Heart right ventricle (tissue), 16 donors: ENCODE measurements around the gene FHOD3. TPM values are rescaled to one million over a fixed set of nuclear protein-coding genes. Genes with fewer than 3 reads are reported as not detected.

Experiments
- ATAC-seq, 8 donors: fragments of 200-7000 bp; cut with Tn5 transposase; one replicate each; pipeline ENCODE4 v1.9.1; 2020; ENCODE audit warnings: mild to moderate bottlenecking in 8 of 8, moderate library complexity in 8 of 8, moderate number of reproducible peaks in 1 of 8
- DNase-seq, 2 donors: peaks; one replicate each; pipeline ENCODE4 v3.0.0-alpha.2; 2020
- H3K27ac ChIP-seq, 10 donors: fragments of 200-600 bp; sonication (generic) in 2 of 10; one replicate each; pipeline versions ENCODE4 v1.5.0 to v1.8.0; 2020 to 2022; ENCODE audit warnings: mild to moderate bottlenecking in 3 of 10
- H3K27me3 ChIP-seq, 7 donors: fragments of 200-600 bp; one replicate each; pipeline ENCODE4 v1.8.0; 2021 to 2022; ENCODE audit warnings: mild to moderate bottlenecking in 2 of 7
- H3K36me3 ChIP-seq, 9 donors: fragments of 200-600 bp; sonication (generic) in 1 of 9; one replicate each; pipeline versions ENCODE4 v1.5.0 to v1.8.0; 2020 to 2022; ENCODE audit warnings: mild to moderate bottlenecking in 2 of 9
- H3K4me1 ChIP-seq, 9 donors: fragments of 200-600 bp; sonication (generic) in 1 of 9; one replicate each; pipeline versions ENCODE4 v1.5.0 to v1.8.0; 2020 to 2022; ENCODE audit warnings: mild to moderate bottlenecking in 4 of 9
- H3K4me3 ChIP-seq, 10 donors: fragments of 200-600 bp; sonication (generic) in 2 of 10; one replicate each; pipeline versions ENCODE4 v1.5.0 to v1.8.0; 2020 to 2022; ENCODE audit warnings: mild to moderate bottlenecking in 7 of 10, moderate library complexity in 2 of 10
- H3K9me3 ChIP-seq, 11 donors: fragments of 200-600 bp in 10 of 11; sonication (generic) in 2 of 11; one replicate each; pipeline versions ENCODE4 v1.5.0 to v1.8.0; 2013 to 2022; ENCODE audit warnings: mild to moderate bottlenecking in 2 of 11, control low read depth in 1 of 11, moderate library complexity in 1 of 11
- CTCF ChIP-seq, 9 donors: fragments of 200-600 bp; sonication (generic) in 2 of 9; IDR thresholded peaks; one replicate each; pipeline versions ENCODE4 v1.5.0 to v1.8.0; 2021 to 2022; ENCODE audit warnings: antibody characterized with exemption in 9 of 9, mild to moderate bottlenecking in 5 of 9, moderate library complexity in 1 of 9
- WGBS, 2 donors: extraction: QIAGEN DNeasy Blood & Tissue Kit; methylation state at CpG; one replicate each; pipeline ENCODE4 v1.1.7; 2013; ENCODE audit warnings: inconsistent platforms in 1 of 2; 5-methylcytosine and 5-hydroxymethylcytosine counted together
- intact Hi-C, 10 donors: fragments of 100-400 bp; cut with DNase I; formaldehyde crosslinking; loops; one replicate each; pipeline versions ENCODE4 v1.11.1 to v1.14.2; 2022
- polyA plus RNA-seq, 2 donors: library from polyadenylated mRNA; stranded (reverse); fragments of 200-250 nt; gene quantifications; one replicate each; pipeline ENCODE4 v1.2.3, GENCODE V29; 2013
- total RNA-seq, 10 donors: library from RNA; stranded (reverse); fragmentation: NEBNext Ultra II Directional in 3 of 10; extraction: Animal tissue kit (Norgen Biotek cat#: 25700) in 3 of 10; gene quantifications; one replicate each; pipeline versions ENCODE4 v1.2.1 to v1.2.4, GENCODE V29; 2021 to 2023
- donor health status: Arrhythmogenic right ventricular cardiomyopathy.
- donor health status: ischemic (EF 13 %, LVEDD 7.1; RV severe dilation, severe dysfunction).
- donor health status: healthy with polysubstance abuse.
- donor health status: DM: no; HTN: yes; CAD: no.
- donor health status: DM: no; HTN: no; CAD: no.
- donor health status: ischemic (EF 25% LVEDD 6.9; RV normal size, moderate dysfunction).
- donor health status: ischemic (EF 25% LVEDD 5.7; RV mildly dilated, moderate dysfunction).
- donor health status: healthy.
- donor health status: DM: yes; HTN: yes; CAD: no.
- donor health status: Ischemic cardiomyopathy.
- donor health status: ischemic (EF 35%, LVEDD 5.7; RV mildly dilated, moderate dysfunction).
- donor health status: nonischemic (EF 11% LVEDD 7.7; RV severe dilation, severe dysfunction).
- donor health status: DM: yes; HTN: yes; CAD: no.
- donor health status: PGD.
- donor health status: ischemic (EF 29% LVEDD 5.4; RV normal size, mild dysfunction).
- donor health status: nonischemic (EF 23%, LVEDD 6.1; RV moderate dilation, normal function).

Gene FHOD3
- total and polyA plus RNA-seq, 12 donors, result 81.8 to 484 (median 356) TPM

DNA sequence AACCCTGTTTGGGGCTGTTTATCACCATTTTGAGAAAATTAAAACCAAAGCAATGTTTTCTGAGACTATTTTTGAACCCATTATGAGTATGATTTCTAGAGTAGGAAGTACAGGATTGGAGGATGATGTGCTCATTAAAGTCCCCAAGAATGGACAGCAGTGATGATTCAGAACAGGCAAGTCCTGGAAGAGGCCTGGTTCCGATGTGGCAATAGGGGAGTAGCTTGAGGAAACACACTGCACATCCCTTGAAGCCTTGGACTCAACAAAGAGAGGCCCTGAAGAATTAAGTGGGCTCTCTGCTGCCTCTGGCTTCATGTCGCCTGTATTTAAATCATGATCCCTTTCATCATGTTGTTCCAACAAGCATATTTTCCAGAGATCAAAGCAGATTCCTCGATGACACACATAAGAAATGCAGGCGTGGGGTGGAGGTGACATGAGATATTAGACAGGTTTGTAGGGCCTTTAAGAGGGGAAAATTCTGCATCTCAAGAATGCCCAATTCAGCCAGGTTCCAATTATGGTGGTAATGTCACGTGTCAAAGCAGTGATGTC is 242.2 kb downstream of the FHOD3 start:
- no peaks in the 10 kb centered on the region for H3K9me3 ChIP-seq
- no peaks in the 10 kb centered on the region for H3K27me3 ChIP-seq
- DNase-seq (no peak), ATAC-seq (peak in 1 of 8 donors; percentile 41)
- H3K36me3 ChIP-seq, result no peaks in the 10 kb centered on the region
- no peak for TF ChIP-seq CTCF (IDR thresholded peaks at IDR 0.05)
- intact Hi-C loops, result loop anchor here in 1 of 10 donors (10.0 kb wide), 1 partner anchor 55 kb away; no protein-coding TSS in a partner anchor
- H3K4me1 ChIP-seq, result peaks cover 0 to 37% (median 10%) of the 10 kb centered on the region in 9 donors
- H3K4me3 ChIP-seq, result no peak overlapping the region
- no peak overlapping the region for H3K27ac ChIP-seq
- 51 to 59% methylated on average over 5 of the region's 5 CpGs for WGBS, 2 donors

GRCh38 chr18:36543030-36543429 is 245.5 kb downstream of the FHOD3 start:
- ATAC-seq (no peak), DNase-seq (no peak)
- intact Hi-C loops, result loop anchor here in 1 of 10 donors (10.0 kb wide), 1 partner anchor 58 kb away; no protein-coding TSS in a partner anchor
- Histone ChIP-seq H3K36me3 (no peaks in the 10 kb centered on the region), H3K9me3 (no peaks in the 10 kb centered on the region), H3K27me3 (no peaks in the 10 kb centered on the region), H3K4me1 (peaks cover 0 to 36% (median 10%) of the 10 kb centered on the region in 9 donors), H3K4me3 (no peak overlapping the region), H3K27ac (peak overlapping the region in 2 of 10 donors; percentile 34 to 63)
- WGBS, 2 donors, result 70 to 71% methylated on average over 2 of the region's 2 CpGs
- no peak for TF ChIP-seq CTCF (IDR thresholded peaks at IDR 0.05)

- TF ChIP-seq CTCF (IDR thresholded peaks at IDR 0.05), result no peak
- peak in 7 of 8 donors; percentile 35 to 75 (median 67) for ATAC-seq
These were observed 246.6 kb downstream of the FHOD3 start for GRCh38 chr18:36543991-36544725.

DNA sequence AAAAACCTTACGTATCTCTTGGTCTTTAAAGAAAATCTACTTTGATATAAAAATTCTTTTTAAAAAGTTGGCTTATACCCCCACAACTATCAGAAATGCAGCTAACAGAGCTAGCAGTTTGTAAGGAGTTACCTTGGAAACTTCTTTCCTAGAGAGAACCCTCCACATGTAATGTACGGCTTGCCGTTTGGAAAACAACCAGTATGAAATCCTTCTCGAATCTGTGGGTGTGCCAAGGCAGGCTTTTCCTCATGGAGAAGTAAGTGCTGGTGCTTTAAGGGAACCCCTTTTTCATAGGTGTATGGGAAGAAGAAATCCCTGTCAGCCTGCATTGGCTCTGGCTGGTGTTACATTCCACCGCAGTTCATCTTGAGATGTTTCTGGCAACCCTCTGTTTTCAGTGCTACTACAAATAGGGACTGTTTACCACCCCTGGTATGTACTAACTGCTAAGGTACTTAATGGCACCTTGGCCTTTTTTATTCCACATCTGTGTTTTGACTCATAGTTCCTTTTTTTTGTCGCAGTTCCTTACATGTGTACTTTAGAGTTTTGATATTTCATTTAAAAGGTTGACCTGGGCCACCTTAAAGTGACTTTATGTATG is 248.4 kb downstream of the FHOD3 start:
- Histone ChIP-seq H3K36me3 (no peaks in the 10 kb centered on the region), H3K27me3 (no peaks in the 10 kb centered on the region), H3K4me1 (peaks cover 0 to 36% (median 10%) of the 10 kb centered on the region in 9 donors), H3K4me3 (no peak overlapping the region), H3K9me3 (peaks cover 0 to 20% (median 0%) of the 10 kb centered on the region in 11 donors), H3K27ac (peak overlapping the region in 7 of 10 donors; percentile 16 to 71 (median 29))
- ATAC-seq, result peak in 6 of 8 donors; percentile 51 to 85 (median 64)
- intact Hi-C loops, result loop anchor here in 1 of 10 donors (10.0 kb wide), 1 partner anchor 61 kb away; no protein-coding TSS in a partner anchor
- no peak for TF ChIP-seq CTCF (IDR thresholded peaks at IDR 0.05)
- no peak for DNase-seq
- 43 to 47% methylated on average over 6 of the region's 6 CpGs for WGBS, 2 donors

More at GRCh38 chr18:36543991-36544725, 246.6 kb downstream of the FHOD3 start:
- H3K4me1 ChIP-seq, result peaks cover 0 to 36% (median 10%) of the 10 kb centered on the region in 9 donors
- DNase-seq, result peak in 1 of 2 donors; percentile 20
- 43 to 56% methylated on average over 15 of the region's 15 CpGs for WGBS, 2 donors
- H3K27me3 ChIP-seq, result no peaks in the 10 kb centered on the region
- intact Hi-C loops, result loop anchor here in 1 of 10 donors (10.0 kb wide), 1 partner anchor 59 kb away; no protein-coding TSS in a partner anchor
- H3K4me3 ChIP-seq, result no peak overlapping the region
- H3K36me3 ChIP-seq, result no peaks in the 10 kb centered on the region
- peak overlapping the region in 6 of 10 donors; percentile 34 to 63 (median 42) for H3K27ac ChIP-seq
- peaks cover 0 to 8% (median 0%) of the 10 kb centered on the region in 11 donors for H3K9me3 ChIP-seq
